22Rv1 (cell line): Measurements from ENCODE around the gene CDC42EP2.

Source experiments
- CTCF ChIP-seq: fragments of 450-650 bp; IDR thresholded peaks from 2 replicates; pipeline ENCODE4 v1.5.1; 2017; ENCODE audit warnings: mild to moderate bottlenecking
- ZFX ChIP-seq: fragments of 450-650 bp; IDR thresholded peaks from 2 replicates; pipeline ENCODE4 v1.6.1; 2017; ENCODE audit warnings: antibody characterized with exemption, borderline replicate concordance

- TF ChIP-seq CTCF (no peak), ZFX (no peak)
Observed at GRCh38 chr11:65279279-65279678, 35.4 kb upstream of the CDC42EP2 start.
